Central memory CD8-positive, alpha-beta T cell (primary cell): ENCODE data around the gene CST4.

ENCODE experiments used
- ATAC-seq: fragments of 150-1000 bp; cut with Tn5 transposase; replicated peaks from 2 replicates; pipeline ENCODE4 v1.10.0; 2022; ENCODE audit warnings: mild to moderate bottlenecking, moderate FRiP score, moderate number of reproducible peaks; ENCODE audit not compliant: poor library complexity, severe bottlenecking; ENCODE audit errors: extremely low read depth
- DNase-seq, 2 donors: peaks; one replicate each; pipeline ENCODE4 v3.0.0; 2021; ENCODE audit warnings: low spot score in 2 of 2
- H3K27ac Mint-ChIP-seq: one replicate; pipeline ENCODE4 v1.8.0; 2022; ENCODE audit warnings: low read depth, mild to moderate bottlenecking, moderate library complexity, mixed read lengths
- H3K27me3 Mint-ChIP-seq: one replicate; pipeline ENCODE4 v1.8.0; 2022; ENCODE audit warnings: mixed read lengths
- H3K36me3 Mint-ChIP-seq: one replicate; pipeline ENCODE4 v1.8.0; 2022; ENCODE audit warnings: mild to moderate bottlenecking, moderate library complexity, mixed read lengths; ENCODE audit not compliant: insufficient read depth
- H3K4me1 Mint-ChIP-seq: one replicate; pipeline ENCODE4 v1.8.0; 2022; ENCODE audit warnings: mixed read lengths
- H3K4me3 Mint-ChIP-seq: one replicate; pipeline ENCODE4 v1.8.0; 2022; ENCODE audit warnings: mild to moderate bottlenecking, moderate library complexity, mixed read lengths
- H3K9me3 Mint-ChIP-seq: one replicate; pipeline ENCODE4 v1.8.0; 2022; ENCODE audit warnings: mixed read lengths

CST4 gene

DNA sequence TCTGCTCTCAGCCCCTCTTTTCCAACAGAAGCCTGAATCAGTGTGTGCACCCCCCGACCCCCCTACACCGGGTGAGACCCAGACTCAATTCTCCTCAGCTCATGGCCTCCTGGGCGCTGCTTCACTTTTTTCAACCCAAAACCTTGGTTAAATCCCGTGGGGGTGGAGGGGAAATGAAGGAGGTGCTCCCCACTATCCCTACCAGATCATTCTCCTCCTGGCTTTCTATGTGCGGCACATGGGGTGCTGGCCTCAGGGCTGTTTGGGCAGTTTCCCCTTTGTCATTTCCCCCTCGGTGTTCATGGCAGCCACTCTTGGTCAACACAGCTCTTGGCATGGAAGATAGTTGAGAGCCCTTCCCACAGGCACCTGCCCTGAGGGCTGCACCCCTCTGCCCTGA is 4.6 kb downstream of the CST4 start:
- H3K27me3 Mint-ChIP-seq, result peaks cover 67% of the 10 kb centered on the region
- DNase-seq, result no peak
- peaks cover 3% of the 10 kb centered on the region for H3K36me3 Mint-ChIP-seq
- no peak overlapping the region for H3K27ac Mint-ChIP-seq
- H3K4me3 Mint-ChIP-seq, result no peak overlapping the region
- no peaks in the 10 kb centered on the region for H3K4me1 Mint-ChIP-seq
- H3K9me3 Mint-ChIP-seq, result no peaks in the 10 kb centered on the region
- no peak for ATAC-seq

DNA sequence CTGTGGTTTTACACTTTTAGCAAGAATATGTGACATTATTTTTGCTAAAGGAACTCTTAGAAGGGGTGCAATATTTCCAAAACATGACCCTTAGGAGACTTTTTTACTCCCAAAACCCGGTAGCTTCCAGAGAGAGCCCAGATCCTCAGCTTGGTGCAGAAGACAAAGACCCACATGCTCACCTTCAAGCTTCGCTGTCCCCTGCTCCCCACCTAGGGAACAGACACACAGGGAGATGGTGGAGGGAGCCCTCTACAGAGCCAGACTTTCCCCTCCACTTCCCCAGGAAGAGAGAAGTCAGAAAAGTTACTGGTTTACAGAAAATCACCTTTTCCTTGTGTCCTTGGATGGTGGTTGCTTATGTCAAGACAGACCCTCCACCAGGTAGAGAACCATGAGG is 5.0 kb downstream of the CST4 start:
- Mint-ChIP-seq H3K27ac (no peak overlapping the region), H3K36me3 (peaks cover 3% of the 10 kb centered on the region), H3K4me1 (no peaks in the 10 kb centered on the region), H3K27me3 (peaks cover 71% of the 10 kb centered on the region), H3K4me3 (no peak overlapping the region), H3K9me3 (no peaks in the 10 kb centered on the region)
- no peak for ATAC-seq
- no peak for DNase-seq

DNA sequence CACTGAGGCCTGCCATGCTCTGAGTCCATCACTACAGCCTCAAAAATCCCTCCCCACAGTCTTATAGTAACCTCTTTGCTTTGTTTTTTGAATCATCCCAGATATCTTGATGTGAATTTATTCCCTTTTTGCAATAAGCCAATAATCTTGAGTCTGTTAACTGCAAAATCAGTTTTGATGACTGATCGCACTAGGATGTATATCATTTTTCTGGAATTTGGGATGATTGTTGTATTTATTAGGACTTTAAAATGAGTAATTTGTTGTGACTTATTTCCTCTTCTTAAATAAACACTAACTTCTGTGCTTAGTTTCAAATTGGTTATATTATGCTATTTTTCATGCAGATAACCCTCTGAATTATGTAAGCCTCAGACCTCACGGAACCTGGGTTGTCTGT is 5.6 kb downstream of the CST4 start:
- Mint-ChIP-seq H3K27ac (no peak overlapping the region), H3K27me3 (peaks cover 77% of the 10 kb centered on the region), H3K4me3 (no peak overlapping the region), H3K36me3 (peaks cover 3% of the 10 kb centered on the region), H3K9me3 (no peaks in the 10 kb centered on the region), H3K4me1 (no peaks in the 10 kb centered on the region)
- DNase-seq (no peak), ATAC-seq (no peak)

DNA sequence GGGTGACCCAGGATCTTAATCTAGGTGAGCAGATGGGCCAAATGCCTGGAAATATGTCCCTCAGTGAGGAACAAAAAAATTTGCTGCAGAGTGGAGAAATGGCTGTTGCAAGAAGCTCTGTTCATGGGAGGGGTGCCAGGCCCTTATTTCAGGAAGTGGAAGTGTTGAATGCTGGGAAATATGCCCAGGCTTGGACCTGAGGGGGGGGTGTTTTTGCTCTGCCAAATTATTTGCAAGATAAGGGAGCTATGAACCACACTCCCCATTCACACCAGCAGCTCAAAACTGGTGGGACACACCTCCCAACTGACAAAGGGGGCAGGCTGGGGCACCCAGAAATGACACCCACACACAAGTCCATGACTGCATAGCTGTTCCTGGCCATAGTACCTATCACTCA is 8.7 kb downstream of the CST4 start:
- peaks cover 3% of the 10 kb centered on the region for H3K36me3 Mint-ChIP-seq
- ATAC-seq, result no peak
- H3K4me1 Mint-ChIP-seq, result no peaks in the 10 kb centered on the region
- H3K27ac Mint-ChIP-seq, result no peak overlapping the region
- H3K4me3 Mint-ChIP-seq, result no peak overlapping the region
- H3K27me3 Mint-ChIP-seq, result peaks cover 78% of the 10 kb centered on the region
- DNase-seq, result no peak
- no peaks in the 10 kb centered on the region for H3K9me3 Mint-ChIP-seq

DNA sequence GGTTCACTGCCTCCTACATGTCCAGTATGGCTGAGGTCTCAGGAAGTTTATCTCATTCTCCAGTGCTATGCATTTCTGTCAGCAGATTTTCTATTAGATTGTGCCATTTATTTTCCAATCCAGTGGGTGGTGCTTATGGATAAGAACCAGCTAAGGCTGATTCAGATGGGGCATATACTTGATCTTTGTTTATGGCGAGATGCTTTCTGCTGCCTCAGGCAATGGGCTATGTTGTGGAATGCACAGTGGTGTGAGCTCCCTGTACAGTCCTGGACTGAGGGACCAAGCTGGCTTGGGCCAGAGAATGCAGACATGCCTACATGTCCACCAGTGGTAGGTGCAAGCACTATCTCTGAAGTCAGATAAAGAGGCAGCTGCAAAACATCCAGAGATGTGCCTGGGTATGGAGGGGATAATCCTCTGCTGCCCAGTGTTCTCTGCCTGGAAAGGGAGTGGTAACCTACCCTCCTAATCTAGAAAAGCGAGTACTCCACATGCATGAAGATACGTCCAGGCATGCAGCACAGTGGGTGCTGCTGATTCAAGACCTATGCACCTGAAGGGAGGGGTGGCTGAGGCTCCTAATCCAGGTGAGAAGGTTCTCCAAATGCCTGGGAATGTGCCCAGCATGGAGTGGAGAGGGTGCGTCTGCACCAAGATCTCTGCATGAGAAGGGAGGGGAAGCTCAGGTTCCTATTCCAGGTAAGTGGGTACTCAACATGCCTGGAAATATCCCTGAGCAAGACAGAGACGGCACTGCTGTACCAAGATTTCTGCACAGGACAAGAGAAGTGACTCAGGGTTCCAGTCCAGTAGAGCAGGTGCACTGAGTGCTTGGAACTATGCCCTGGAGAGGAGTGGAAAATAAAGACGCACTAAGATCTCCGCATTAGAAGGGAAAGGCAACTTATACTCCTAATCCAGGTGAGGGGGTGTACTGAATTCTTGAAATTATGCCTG is 9.4 kb downstream of the CST4 start:
- H3K4me1 Mint-ChIP-seq, result no peaks in the 10 kb centered on the region
- H3K4me3 Mint-ChIP-seq, result no peak overlapping the region
- H3K36me3 Mint-ChIP-seq, result peaks cover 3% of the 10 kb centered on the region
- no peaks in the 10 kb centered on the region for H3K9me3 Mint-ChIP-seq
- no peak for DNase-seq
- H3K27ac Mint-ChIP-seq, result no peak overlapping the region
- ATAC-seq, result no peak
- peaks cover 71% of the 10 kb centered on the region for H3K27me3 Mint-ChIP-seq

DNA sequence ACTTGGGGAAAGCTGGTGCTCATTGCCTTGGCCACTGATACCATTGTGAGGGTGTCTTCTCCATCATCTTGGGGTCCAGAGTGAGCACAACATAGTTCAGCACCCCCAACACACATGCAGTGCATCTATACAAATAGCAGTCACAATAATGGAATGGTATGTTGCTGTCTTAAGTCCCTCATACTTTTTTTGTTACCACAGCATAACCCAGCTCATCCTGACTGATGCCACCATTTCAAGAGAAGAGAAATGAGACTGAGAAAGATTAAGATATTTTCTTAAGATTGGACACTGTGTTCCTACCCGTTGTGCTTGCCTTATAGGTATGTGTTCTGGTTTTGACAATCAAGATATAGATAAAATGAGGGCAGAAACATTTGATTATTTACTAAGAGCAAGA is 15.6 kb downstream of the CST4 start:
- no peaks in the 10 kb centered on the region for H3K4me1 Mint-ChIP-seq
- H3K4me3 Mint-ChIP-seq, result no peak overlapping the region
- DNase-seq (no peak), ATAC-seq (no peak)
- H3K27ac Mint-ChIP-seq, result no peak overlapping the region
- no peaks in the 10 kb centered on the region for H3K36me3 Mint-ChIP-seq
- H3K27me3 Mint-ChIP-seq, result peaks cover 20% of the 10 kb centered on the region
- H3K9me3 Mint-ChIP-seq, result no peaks in the 10 kb centered on the region

DNA sequence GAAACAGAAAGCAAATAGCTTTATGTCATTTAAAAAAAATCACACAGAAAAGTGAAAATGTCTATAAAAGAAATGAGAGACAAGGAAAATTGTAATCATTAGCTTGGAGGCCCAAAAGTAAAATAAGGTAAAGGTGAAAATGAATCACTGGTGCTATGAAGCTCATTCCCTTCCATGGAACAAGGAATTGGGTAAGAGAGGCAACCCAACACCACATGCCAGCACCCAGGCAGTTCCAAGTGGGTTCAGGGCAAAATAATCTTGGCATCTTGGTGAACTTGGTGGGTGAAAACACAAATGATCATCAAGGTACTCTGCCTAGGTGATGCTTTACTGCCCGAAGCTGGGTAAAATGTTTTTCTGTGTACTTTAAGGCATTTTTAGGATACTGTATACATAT is 16.7 kb downstream of the CST4 start:
- Mint-ChIP-seq H3K4me3 (no peak overlapping the region), H3K36me3 (no peaks in the 10 kb centered on the region), H3K27me3 (peaks cover 10% of the 10 kb centered on the region), H3K9me3 (no peaks in the 10 kb centered on the region), H3K27ac (no peak overlapping the region), H3K4me1 (no peaks in the 10 kb centered on the region)
- no peak for DNase-seq
- no peak for ATAC-seq

DNA sequence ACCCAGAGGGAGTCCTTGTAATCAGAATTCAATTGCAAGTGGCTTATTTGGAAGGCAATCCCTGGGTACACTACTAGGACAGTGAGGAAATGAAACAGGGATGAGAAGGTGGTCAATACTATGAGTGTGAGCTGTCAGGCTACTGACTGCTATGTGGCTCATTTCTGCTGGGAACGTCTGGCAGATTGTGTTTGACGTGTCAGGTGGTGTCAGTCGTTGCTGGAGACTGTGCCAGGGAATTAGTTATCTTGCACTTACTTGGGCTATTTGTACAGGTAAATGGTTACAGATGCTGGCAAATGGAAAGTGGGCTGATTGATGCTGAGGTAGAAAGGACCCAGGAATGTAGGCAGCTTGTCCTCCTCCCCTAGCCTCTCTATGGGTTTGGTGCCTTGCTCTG is 17.4 kb downstream of the CST4 start:
- Mint-ChIP-seq H3K4me1 (no peaks in the 10 kb centered on the region), H3K27ac (no peak overlapping the region)
- no peak for ATAC-seq

DNA sequence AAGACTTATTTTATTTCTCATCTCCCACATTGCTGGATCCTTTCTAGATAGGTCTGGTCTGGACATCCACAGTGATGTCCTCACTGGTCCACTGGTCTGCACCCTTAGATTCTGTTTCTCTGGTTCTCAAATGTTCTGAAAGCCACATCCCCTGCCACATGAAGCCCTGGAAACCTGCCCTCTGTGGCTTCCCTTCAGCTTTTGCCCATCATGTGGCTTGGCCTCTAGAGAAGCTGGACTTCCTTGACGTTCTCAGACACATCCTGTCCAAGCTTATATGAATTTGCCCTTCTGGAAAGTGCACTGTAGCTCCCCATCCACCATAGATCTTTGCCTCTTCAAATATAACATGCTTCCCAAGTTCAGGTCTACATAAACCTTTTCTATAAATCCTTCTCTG is 18.5 kb downstream of the CST4 start:
- ATAC-seq, result no peak
- Mint-ChIP-seq H3K4me3 (no peak overlapping the region), H3K9me3 (no peaks in the 10 kb centered on the region), H3K27me3 (no peaks in the 10 kb centered on the region), H3K27ac (no peak overlapping the region), H3K4me1 (no peaks in the 10 kb centered on the region), H3K36me3 (no peaks in the 10 kb centered on the region)
- no peak for DNase-seq

More for the DNA sequence above, 17.4 kb downstream of the CST4 start:
- peaks cover 3% of the 10 kb centered on the region for H3K27me3 Mint-ChIP-seq
- no peaks in the 10 kb centered on the region for H3K36me3 Mint-ChIP-seq
- no peak for DNase-seq
- H3K4me3 Mint-ChIP-seq, result no peak overlapping the region
- no peaks in the 10 kb centered on the region for H3K9me3 Mint-ChIP-seq

DNA sequence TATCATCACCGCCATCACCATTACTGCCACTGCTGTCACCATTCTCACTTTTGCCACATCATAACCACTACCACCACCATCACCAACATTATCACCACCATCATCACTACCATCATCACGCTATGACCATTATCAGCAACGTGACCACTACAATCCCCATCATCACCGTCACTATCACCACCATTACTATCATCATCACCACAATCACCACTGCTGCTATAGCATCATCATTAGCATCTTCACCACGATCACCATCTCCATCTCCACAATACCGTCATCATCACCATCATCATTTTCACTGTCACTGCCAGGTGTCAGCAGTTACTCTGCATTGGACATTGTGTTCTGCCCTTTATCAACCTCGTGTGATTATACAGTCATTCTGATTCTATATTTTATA is 19.0 kb downstream of the CST4 start:
- Mint-ChIP-seq H3K9me3 (no peaks in the 10 kb centered on the region), H3K27ac (no peak overlapping the region), H3K4me1 (no peaks in the 10 kb centered on the region), H3K27me3 (no peaks in the 10 kb centered on the region), H3K4me3 (no peak overlapping the region), H3K36me3 (no peaks in the 10 kb centered on the region)
- no peak for DNase-seq
- no peak for ATAC-seq

DNA sequence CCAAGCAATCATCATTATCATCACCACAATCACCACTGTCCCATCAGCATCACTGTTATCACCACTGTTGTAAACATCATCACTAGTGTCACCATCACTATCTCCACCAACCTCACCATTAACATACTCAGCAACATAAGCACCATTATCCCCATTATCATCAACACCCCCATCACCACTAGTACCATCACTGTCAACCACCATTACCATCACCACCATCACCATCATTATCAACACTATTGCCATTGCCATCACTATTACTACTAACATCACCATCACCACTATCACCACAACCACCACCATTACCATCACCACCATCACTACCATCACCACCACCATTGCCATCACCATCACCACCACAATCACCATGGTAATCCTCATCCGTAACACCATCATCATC is 19.5 kb downstream of the CST4 start:
- Mint-ChIP-seq H3K36me3 (no peaks in the 10 kb centered on the region), H3K27me3 (no peaks in the 10 kb centered on the region), H3K4me3 (no peak overlapping the region), H3K27ac (no peak overlapping the region), H3K4me1 (no peaks in the 10 kb centered on the region), H3K9me3 (no peaks in the 10 kb centered on the region)
- no peak for DNase-seq
- ATAC-seq, result no peak

DNA sequence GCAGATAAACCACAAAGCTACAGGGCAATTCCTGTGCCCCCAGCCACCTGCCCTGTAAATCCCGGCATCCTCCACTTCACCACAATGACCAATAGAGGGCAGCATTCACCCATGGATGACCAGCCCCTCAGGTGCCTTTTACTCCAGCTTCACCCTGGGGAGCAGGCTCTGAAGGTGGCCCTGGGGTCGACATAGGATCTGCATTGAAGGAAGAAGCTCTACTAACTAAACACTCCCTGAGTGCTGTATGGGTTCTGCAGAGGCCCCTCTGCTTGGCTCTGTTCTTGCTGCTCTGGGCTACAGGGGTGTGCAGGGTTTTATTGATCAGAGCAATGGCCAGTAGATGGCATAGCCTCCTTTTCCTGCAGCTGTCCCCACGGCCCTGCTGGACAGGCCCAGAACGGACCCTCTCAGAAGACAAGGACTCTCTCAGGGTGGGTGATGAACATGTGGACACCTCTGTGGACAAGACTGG is 20.3 kb downstream of the CST4 start:
- DNase-seq (no peak), ATAC-seq (no peak)
- no peaks in the 10 kb centered on the region for H3K9me3 Mint-ChIP-seq
- H3K4me1 Mint-ChIP-seq, result no peaks in the 10 kb centered on the region
- H3K27me3 Mint-ChIP-seq, result no peaks in the 10 kb centered on the region
- H3K36me3 Mint-ChIP-seq, result no peaks in the 10 kb centered on the region
- H3K4me3 Mint-ChIP-seq, result no peak overlapping the region
- H3K27ac Mint-ChIP-seq, result no peak overlapping the region

DNA sequence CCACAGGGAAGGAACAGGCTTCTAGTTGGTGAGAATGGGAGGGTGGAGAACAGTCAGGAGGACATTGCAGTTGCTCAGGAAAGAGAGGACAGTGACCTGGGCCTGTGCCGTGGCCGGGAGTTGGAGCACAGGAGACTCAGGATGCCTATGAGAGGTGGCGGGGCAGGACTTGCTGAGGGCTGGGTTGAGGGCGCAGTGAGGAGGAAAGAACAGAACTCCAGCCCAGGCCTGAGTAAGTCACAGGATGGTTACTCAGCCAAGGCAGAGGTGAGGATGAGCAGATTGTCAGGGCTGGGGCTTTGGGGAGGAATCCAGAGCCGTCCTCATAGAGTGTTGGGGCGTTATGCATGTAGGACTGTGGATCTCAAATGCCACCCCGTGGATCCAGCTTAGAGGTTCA is 21.2 kb downstream of the CST4 start:
- ATAC-seq, result no peak
- H3K36me3 Mint-ChIP-seq, result no peaks in the 10 kb centered on the region
- no peaks in the 10 kb centered on the region for H3K9me3 Mint-ChIP-seq

More for the DNA sequence above, 21.2 kb downstream of the CST4 start:
- Mint-ChIP-seq H3K27ac (no peak overlapping the region), H3K4me1 (no peaks in the 10 kb centered on the region), H3K27me3 (no peaks in the 10 kb centered on the region), H3K4me3 (no peak overlapping the region)
- DNase-seq, result no peak
